Measurements from ENCODE around the gene TMEM150B. TPM values are rescaled to one million over a fixed set of nuclear protein-coding genes. Genes with fewer than 3 reads are reported as not detected.

TMEM150B gene
- 1 to 10 TPM in 2 of 12 donors, under 1 TPM in 8, not detected in 2; 0.40 to 1.1 (median 0.71) TPM for polyA plus RNA-seq (ENCODE audit: insufficient read length in 12 of 12)
- long read RNA-seq, donor 1, result 0 reads
- long read RNA-seq, donor 2, result 0 reads
- long read RNA-seq, donor 3, result 0 reads
- long read RNA-seq, donor 4, result 0 reads
- long read RNA-seq, donor 5, result 0 reads
- long read RNA-seq, donor 6, result 0 reads
- long read RNA-seq, donor 7, result 0 reads
- long read RNA-seq, donor 8, result 0 reads
- long read RNA-seq, donor 9, result 0 reads
- long read RNA-seq, donor 10, result 0 reads
- long read RNA-seq, donor 11, result 0 reads

- no peak for DNase-seq
These were observed at the start of gene TMEM150B for GRCh38 chr19:55325172-55325571. Gene TMEM150B, minus strand, starts transcription at chr19:55325341. Its CDS starts 4,305 bp downstream, at chr19:55321036.

GRCh38 chr19:55373993-55374757 lies 49.0 kb upstream of the TMEM150B start:
- no peak for DNase-seq

GRCh38 chr19:55373306-55373992 lies 48.3 kb upstream of the TMEM150B start:
- no peak for DNase-seq

DNA sequence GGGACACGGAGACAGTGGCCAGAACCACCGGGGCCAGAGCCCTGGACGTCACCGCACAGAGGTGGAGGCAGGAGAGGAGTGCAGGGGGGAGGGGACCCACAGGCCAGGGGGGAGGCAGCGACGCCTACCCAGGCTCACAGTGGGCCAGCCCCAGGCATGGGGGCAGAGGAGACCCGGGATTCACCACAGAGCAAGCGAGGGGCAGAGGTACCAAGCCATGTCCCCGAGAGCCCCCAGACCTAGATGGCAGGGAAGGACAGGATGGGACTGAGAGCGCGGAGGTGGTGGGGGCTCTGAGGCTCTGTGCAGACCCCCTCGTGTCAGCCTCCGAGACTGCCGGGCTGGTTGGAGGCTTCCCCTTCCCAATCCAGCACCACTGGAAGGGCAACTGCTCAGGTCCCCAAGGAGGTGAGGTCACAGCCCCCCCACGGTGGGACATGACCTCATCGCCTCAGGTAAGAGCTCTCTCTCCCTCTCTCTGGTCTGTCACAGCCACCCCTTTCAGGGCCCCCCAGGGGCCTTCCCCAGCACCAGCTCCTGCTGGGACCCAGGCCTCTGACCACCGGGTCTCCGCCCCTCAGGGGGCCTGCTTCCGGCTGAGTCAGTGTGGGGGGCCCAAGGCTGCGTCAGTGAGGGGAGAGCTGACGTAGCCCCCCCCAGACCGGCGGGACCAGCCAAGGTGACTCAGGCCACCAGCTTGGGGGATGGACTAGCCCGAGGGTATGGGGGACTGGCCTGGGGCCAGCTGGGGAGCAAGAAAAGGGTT lies 47.4 kb upstream of the TMEM150B start:
- DNase-seq, result no peak

- no peak for DNase-seq
These were observed 45.3 kb upstream of the TMEM150B start, which contains the start of gene IL11 for GRCh38 chr19:55370305-55370988. Gene IL11, minus strand, starts transcription at chr19:55370463. Its CDS starts 153 bp downstream, at chr19:55370310.

DNA sequence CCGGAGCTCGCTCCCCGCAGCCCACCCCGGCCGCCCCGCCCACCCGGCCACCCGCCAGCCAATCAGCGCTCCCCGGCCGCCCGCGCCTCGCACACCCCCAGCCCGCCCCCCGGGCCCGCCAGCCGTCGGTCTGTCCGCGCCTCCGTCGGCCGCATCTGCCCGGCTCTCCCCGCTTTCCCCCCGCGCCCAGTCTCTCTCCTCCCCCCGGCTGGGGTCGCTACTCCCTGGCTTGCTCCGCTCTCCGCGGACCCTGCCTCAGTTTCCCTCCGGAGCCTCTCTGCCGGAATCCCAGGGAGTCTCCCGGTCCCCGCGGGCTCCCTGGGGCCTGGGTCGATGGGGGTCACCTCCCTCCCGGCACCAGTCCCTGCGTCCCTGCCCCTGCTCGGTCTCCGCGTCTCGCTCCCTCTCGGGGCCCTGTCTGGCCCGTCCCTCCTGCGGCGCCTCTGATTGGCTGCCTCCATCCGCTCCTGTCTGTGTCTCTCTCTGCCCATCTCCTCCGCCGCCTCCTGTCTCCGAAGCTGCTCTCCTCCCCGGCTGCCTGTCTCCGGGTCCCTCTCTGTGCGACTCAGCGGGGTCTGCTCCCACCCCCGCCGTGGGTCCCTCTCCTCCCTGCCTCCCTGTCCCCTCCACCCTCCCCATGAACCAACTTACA lies 44.6 kb upstream of the TMEM150B start:
- no peak for DNase-seq

DNA sequence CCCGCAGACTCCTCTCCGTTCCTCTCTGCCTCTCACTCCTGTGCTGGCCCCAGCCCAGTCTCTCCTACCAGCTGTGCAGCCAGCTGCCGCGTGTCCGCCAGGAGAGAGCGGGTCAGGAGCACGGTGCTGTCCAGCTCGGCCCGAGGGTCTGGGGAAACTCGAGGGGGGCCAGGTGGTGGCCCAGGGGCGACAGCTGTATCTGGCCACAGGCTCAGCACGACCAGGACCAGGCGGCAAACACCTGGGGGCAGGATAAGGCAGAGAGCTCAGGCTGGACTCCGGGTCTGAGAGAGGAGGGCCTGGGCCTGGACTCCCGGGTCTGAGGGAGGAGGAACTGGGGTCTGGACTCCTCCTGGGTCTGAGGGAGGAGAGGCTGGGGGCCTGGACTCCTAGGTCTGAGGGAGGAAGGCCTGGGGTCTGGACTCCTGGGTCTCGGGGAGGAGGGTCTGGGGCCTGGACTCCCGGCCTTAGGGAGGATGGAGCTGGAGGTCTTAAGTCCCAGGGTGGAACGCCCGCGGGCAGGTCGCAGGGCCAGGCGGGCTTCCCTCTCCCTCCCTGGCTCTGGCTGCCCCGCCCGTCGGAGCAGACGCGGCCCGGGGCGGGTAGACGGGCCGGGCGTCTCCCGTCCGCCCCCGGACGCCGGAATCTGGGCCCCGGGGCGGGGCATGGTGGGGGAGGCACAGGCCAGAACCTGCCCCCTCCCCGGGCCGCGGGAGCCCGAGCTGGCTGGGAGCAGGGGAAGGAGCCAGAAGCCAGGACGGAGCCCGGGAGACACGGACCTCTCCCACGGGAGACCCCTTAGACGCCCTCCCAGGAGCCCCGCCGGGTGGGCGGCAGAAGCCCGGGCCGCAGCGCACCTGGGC lies 43.8 kb upstream of the TMEM150B start:
- DNase-seq, result no peak

DNA sequence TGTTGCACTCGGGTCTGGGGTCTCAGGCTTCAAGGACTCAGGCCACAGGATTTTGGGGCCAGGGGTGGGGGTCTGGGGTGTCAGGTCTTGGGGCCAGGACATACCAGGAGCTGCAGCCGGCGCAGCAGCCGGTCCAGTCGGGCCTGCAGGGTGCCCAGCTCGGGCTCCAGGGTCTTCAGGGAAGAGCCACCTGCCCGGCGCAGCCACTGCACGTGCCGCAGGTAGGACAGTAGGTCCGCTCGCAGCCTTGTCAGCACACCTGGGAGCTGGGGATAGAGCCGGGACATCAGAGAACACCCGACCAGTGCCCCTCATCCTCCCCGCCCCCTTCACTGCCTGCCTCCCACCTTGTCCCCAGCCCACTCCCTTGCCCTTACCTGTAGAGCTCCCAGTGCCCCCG lies 43.0 kb upstream of the TMEM150B start:
- no peak for DNase-seq

- no peak for DNase-seq
These were observed 41.6 kb upstream of the TMEM150B start for GRCh38 chr19:55366790-55367189.

DNA sequence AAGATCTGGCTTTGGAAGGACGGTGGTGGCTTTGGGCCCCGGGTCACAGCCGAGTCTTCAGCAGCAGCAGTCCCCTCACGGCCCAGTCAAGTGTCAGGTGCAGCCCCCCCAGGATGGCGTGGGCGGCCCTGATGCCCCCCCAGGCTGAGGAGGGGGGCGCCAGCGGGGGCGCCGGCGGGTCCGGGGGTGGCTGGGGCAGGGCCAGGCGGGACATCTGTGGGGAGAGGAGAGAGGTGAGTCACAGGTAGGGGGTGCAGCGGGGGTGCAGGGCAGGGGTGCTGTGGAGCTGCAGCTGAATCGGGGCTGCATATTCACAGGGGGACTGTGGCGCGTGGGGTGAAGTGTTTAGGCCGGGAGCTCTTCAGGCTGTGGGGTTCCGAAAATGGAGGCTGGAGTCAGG lies 40.8 kb upstream of the TMEM150B start:
- DNase-seq, result no peak

GRCh38 chr19:55365245-55365644 lies 40.1 kb upstream of the TMEM150B start:
- DNase-seq, result no peak

DNA sequence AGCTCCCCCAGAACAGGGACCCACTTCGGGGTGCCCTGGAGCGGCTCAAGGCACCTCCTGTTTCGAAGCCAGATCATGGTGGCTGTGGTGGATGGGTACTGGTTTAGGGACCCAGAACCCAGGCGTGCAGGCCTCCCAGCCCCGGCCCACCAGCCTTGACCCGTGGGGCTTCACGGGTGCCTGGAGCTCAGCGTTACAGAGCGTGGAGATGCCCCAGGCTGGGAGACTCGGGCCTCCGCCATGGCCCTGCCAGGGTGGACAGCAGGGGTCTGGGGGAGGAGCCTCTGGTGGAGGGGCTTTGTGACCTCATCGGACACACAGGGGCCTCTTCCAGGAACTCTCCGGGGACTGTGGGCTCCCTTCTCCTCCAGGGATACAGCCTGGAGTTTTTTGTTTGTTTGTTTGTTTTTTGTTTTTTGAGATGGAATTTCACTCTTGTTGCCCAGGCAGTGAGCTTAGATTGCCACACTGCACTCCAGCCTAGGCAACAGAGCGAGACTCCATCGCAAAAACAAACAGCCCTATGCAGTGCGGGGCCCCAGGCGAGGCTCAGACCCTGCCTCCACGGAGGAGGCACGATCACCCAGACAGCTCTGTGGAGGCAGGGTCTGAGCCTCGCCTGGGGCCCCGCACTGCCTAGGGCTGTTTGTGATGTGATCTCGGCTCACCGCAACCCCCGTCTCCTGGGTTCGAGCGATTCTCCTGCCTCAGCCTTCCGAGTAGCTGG lies 38.0 kb upstream of the TMEM150B start, which contains the start of gene GARIN5B:
GARIN5B (minus strand) TSS at position 271 of the 727 bp plus-strand sequence; CDS start at position 77, 194 bp downstream.
- DNase-seq, result no peak

- DNase-seq, result no peak
These were observed 37.2 kb upstream of the TMEM150B start for GRCh38 chr19:55362174-55362989.

DNA sequence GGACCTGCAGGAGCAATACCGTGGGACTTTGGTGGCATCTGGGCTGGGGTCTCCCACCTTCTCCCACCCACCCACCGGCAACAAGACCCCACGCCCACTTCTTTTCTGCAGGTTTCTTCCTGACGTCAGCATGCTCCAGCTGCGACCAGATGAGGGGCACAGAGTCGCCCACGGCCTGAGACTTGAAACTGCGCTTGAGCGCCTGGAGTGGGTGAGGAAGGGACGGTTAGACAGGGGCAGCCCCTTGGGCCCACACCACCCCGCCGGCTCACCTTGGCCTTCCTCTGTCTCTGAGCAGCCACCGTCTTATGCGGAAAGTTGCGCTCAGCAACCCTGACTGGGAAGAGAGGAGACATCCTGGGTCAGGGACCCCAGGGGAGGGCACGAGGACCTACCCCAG lies 35.8 kb upstream of the TMEM150B start:
- no peak for DNase-seq

DNA sequence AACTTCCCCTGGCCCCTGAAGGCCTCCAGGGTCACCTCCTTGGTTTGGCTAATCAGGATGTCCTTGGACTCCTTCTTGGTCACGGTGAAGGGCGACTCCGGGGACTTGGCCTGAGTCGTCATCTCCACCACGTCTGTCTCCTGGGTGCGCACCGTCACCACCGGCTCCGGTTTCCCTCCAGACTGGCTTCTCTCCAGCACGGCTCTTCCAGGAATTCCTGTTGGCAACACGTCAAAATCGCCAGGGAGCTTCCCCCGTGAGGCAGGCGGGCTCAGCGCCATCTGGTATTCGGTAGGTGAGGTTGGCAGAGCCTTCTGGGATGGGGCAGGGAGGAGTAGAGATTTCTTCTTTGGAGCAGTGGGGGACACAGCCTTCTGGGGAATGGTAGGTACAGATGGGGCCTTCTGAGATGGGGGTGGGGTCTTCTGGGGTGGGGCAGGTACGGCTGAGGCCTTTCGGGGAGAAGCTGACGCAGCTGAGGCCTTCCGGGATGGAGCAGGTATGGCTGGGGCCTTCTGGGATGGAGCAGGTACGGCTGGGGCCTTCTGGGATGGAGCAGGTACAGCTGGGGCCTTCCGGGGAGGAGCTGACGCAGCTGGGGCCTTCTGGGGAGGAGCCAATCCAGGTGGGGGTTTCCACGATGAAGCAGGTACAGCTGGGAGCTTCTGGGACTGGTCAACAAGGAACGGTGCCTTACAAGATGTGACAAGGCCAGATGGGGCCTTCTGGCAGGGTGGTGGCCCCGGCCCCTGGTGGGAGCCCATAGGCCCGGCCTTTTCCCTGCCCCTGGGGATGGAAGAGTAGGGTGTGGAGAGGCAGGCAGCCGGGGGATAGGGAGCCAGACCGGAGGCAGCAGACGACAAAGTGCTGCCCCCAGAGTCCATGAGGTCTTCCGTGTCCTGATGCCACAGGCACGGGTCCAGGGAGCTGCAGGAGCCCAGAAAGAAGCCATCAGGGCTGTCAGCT lies 34.1 kb upstream of the TMEM150B start:
- DNase-seq, result no peak

DNA sequence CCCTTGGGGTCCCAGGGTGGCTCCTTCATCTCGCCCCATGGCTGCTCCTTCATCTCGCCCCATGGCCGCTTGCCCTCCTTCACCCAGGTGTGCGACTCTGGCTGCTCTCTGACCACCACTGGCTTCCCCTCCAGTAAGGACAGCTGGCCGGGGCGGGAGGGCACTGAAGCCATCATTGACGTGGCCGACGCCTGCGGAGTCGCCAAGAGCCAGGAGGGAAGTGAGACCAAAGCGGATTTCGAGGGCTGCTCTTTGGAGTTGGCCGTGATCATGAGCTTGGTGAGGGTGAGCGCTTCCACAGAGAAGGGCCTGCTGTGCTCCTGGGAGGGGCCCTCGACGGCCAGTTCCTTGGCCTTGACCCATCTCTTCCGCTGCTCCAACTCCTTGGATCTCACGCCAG lies 33.4 kb upstream of the TMEM150B start:
- DNase-seq, result no peak
